Psoas muscle (tissue), 8 donors: ENCODE measurements around the gene FABP3. TPM values are rescaled to one million over a fixed set of nuclear protein-coding genes. Genes with fewer than 3 reads are reported as not detected.

Experiments used
- ATAC-seq, 4 donors: fragments of 200-7000 bp; cut with Tn5 transposase; one replicate each; pipeline ENCODE4 v1.9.1; 2020; ENCODE audit warnings: moderate library complexity in 3 of 4, mild to moderate bottlenecking in 2 of 4
- DNase-seq, 2 donors: peaks; one replicate each; pipeline ENCODE4 v3.0.0-alpha.2; 2020
- H3K27ac ChIP-seq: fragments of 200-600 bp; one replicate; pipeline ENCODE4 v1.8.0; 2022
- H3K27me3 ChIP-seq, 3 donors: fragments of 200-600 bp in 1 of 3; one replicate each; pipeline versions ENCODE4 v1.6.1 to v1.8.0; 2013 to 2022; ENCODE audit warnings: low read length in 2 of 3, mild to moderate bottlenecking in 2 of 3, moderate library complexity in 1 of 3; ENCODE audit not compliant: insufficient read depth in 3 of 3
- H3K36me3 ChIP-seq, 2 donors: fragments of 200-600 bp in 1 of 2; one replicate each; pipeline versions ENCODE4 v1.6.1 to v1.8.0; 2013 to 2022; ENCODE audit warnings: low read depth in 1 of 2, mild to moderate bottlenecking in 1 of 2, moderate library complexity in 1 of 2; ENCODE audit not compliant: insufficient read depth in 1 of 2
- H3K4me1 ChIP-seq: fragments of 200-600 bp; one replicate; pipeline ENCODE4 v1.8.0; 2022
- H3K4me3 ChIP-seq: fragments of 200-600 bp; one replicate; pipeline ENCODE4 v1.8.0; 2022; ENCODE audit warnings: mild to moderate bottlenecking
- H3K9me3 ChIP-seq: fragments of 200-600 bp; one replicate; pipeline ENCODE4 v1.8.0; 2022
- WGBS, 3 donors: extraction: QIAGEN DNeasy Blood & Tissue Kit; methylation state at CpG; one replicate each; pipeline versions ENCODE4 v1.1.6 to v1.1.7; 2013; 5-methylcytosine and 5-hydroxymethylcytosine counted together
- intact Hi-C, 2 donors: fragments of 100-400 bp; cut with DNase I; formaldehyde crosslinking; loops; one replicate each; pipeline versions ENCODE4 v1.11.0 to v1.14.2; 2022
- polyA plus RNA-seq, 3 donors: library from polyadenylated mRNA; stranded (reverse); fragments of 200-250 nt; gene quantifications; one replicate each; pipeline ENCODE4 v1.2.3, GENCODE V29; 2013
- total RNA-seq, 4 donors: library from RNA; stranded (reverse); fragmentation: NEBNext Ultra II Directional in 2 of 4; extraction: Animal tissue kit (Norgen Biotek cat#: 25700) in 2 of 4; gene quantifications; one replicate each; pipeline versions ENCODE4 v1.2.1 to v1.2.4, GENCODE V29; 2021 to 2023
- TF ChIP-seq, protein P1 (sequence below): fragments of 200-600 bp; IDR thresholded peaks from one replicate; pipeline ENCODE4 v1.8.0; 2022; ENCODE audit warnings: antibody characterized with exemption
- donor health status: healthy with polysubstance abuse.
- donor health status: DM: no; HTN: no; CAD: no; lungs with moderate emphysema.
- donor health status: Bipolar disorder and iron deficiency.
- donor health status: healthy.
- donor health status: DM: yes; HTN: yes; CAD: no.
- donor health status: DM: no; HTN: no; CAD: no.
- donor health status: DM: no; HTN: no; CAD: no.
- donor health status: DM: yes; HTN: yes; CAD: no.

Gene FABP3
- total and polyA plus RNA-seq, 7 donors = 467 to 4,001 (median 2,603) TPM

DNA sequence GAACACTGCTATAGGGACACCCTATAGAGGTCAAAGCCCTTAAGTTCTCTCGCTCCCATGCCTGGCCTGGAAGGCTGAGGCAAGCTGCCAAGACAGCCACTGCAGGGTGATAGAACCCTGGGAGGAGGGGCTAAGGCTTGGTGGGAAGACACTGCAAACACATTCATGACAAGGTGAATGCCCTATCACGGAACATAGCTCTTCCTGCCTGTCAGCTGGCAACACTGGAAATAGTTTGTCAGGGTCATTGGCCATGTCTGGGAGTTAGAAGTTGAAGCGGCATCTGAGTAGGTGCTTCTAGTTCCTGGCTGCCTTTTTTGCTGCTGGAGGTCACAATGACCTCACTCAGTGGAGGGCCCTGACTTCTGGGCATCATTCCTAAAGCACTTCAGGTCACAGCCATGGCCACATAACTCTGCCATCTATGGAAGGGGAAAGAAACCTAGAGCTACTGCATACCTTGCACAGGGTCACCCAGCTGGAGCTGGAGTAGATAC is 4.2 kb downstream of the FABP3 start:
- Histone ChIP-seq H3K36me3 (peaks cover 0 to 50% of the 10 kb centered on the region in 2 donors), H3K27me3 (no peaks in the 10 kb centered on the region), H3K27ac (peak overlapping the region; percentile 96), H3K9me3 (no peaks in the 10 kb centered on the region), H3K4me1 (peaks cover 52% of the 10 kb centered on the region), H3K4me3 (peak overlapping the region; percentile 70)
- TF ChIP-seq, protein P1, sequence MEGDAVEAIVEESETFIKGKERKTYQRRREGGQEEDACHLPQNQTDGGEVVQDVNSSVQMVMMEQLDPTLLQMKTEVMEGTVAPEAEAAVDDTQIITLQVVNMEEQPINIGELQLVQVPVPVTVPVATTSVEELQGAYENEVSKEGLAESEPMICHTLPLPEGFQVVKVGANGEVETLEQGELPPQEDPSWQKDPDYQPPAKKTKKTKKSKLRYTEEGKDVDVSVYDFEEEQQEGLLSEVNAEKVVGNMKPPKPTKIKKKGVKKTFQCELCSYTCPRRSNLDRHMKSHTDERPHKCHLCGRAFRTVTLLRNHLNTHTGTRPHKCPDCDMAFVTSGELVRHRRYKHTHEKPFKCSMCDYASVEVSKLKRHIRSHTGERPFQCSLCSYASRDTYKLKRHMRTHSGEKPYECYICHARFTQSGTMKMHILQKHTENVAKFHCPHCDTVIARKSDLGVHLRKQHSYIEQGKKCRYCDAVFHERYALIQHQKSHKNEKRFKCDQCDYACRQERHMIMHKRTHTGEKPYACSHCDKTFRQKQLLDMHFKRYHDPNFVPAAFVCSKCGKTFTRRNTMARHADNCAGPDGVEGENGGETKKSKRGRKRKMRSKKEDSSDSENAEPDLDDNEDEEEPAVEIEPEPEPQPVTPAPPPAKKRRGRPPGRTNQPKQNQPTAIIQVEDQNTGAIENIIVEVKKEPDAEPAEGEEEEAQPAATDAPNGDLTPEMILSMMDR = no peak
- DNase-seq = peak in 1 of 2 donors; percentile 67
- WGBS, 3 donors = 23 to 51% (median 32%) methylated on average over 3 of the region's 3 CpGs
- peak; percentile 1 to 6 (median 2) for ATAC-seq
- intact Hi-C loops = no loop called here

DNA sequence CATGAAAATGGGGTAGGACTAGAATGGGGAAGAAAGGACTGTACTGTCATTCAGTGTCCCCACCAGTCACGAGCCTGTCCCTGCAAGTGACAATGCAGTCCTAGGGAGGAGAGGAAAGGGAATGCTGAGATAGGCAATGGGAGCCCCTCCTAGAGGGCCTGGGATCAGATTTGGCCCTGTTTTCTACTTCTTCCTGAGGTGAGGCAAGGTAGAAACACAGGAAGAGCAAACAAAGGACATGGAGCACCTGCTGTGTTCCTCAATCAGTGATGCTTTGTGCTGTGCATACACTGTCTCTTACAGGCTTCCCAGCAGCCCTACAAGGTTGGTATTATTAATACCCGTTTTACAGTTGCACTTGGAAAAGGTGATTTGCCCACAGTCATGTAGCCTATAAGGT is 6.1 kb downstream of the FABP3 start:
- no peak for ATAC-seq
- 34 to 69% (median 42%) methylated on average over 2 of the region's 2 CpGs for WGBS, 3 donors

DNA sequence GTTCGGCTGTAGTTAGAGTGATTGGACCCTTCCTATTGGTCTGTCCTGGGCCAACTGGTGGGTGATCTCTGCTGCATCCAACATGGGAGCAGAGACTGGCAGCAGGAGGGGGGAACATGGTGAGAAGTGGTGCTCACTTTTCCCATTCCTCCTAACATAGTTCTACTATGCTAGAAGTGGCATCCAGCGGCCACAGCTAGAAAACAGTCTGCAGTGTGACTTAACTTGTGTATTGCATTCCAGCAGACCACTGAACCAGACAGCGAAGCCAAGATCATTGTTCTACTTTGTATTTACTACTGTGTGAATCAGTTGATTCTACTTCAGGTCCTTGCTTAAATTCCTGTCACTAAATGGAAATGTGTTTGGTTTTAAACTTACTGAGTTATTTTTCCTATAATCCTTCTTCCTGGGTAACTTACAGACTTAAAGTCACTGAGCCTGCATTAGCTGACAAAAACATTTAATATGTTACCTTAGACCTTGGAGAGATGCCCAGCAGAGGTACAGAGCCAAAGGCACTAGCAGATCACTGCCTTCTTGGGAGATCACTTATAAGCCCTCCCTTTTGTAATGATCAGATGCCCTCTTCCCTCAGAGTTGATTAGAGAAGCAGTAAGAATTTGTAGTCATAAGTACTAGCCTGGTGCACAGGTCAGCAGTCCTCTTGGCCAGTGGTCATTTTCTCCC is 8.2 kb downstream of the FABP3 start:
- Histone ChIP-seq H3K4me3 (no peak overlapping the region), H3K36me3 (peaks cover 0 to 71% of the 10 kb centered on the region in 2 donors), H3K4me1 (peaks cover 40% of the 10 kb centered on the region), H3K27ac (peak overlapping the region; percentile 63), H3K27me3 (no peaks in the 10 kb centered on the region), H3K9me3 (no peaks in the 10 kb centered on the region)
- intact Hi-C loops = no loop called here
- ATAC-seq (no peak), DNase-seq (no peak)
- 79 to 88% (median 83%) methylated on average over 3 of the region's 3 CpGs for WGBS, 3 donors
- TF ChIP-seq, protein P1 = no peak

More for the DNA sequence above, 6.1 kb downstream of the FABP3 start:
- Histone ChIP-seq H3K9me3 (no peaks in the 10 kb centered on the region), H3K36me3 (peaks cover 0 to 54% of the 10 kb centered on the region in 2 donors), H3K4me3 (no peak overlapping the region), H3K4me1 (peaks cover 49% of the 10 kb centered on the region), H3K27me3 (no peaks in the 10 kb centered on the region), H3K27ac (peak overlapping the region; percentile 96)
- DNase-seq = no peak
- intact Hi-C loops = no loop called here
- TF ChIP-seq, protein P1 = no peak

DNA sequence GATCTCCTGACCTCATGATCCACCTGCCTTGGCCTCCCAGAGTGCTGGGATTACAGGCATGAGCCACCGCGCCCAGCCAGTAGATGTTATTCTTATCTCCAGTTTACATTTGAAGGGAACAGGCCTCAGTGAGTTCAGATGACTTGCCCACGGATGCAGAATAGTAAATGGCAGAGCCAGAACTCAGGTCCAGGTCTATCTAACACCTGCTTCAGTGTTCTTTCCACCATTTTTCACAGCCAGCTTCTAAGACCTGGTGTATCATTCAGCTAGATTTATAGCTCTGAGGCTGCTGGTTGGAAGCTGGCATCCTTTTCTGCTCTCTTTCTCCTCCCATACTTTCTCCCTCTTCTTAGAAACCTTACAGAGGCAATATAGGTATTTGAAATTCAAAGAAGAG is 10.8 kb downstream of the FABP3 start:
- no peak overlapping the region for H3K4me3 ChIP-seq
- TF ChIP-seq, protein P1 = no peak
- DNase-seq (no peak), ATAC-seq (peak; percentile 6 to 53 (median 38))
- no peaks in the 10 kb centered on the region for H3K9me3 ChIP-seq
- H3K27ac ChIP-seq = peak overlapping the region; percentile 71
- H3K36me3 ChIP-seq = peaks cover 5 to 67% of the 10 kb centered on the region in 2 donors
- H3K4me1 ChIP-seq = peaks cover 19% of the 10 kb centered on the region
- 26 to 47% (median 45%) methylated on average over 3 of the region's 3 CpGs for WGBS, 3 donors
- intact Hi-C loops = no loop called here
- H3K27me3 ChIP-seq = no peaks in the 10 kb centered on the region
